Naive thymus-derived CD4-positive, alpha-beta T cell (primary cell): ENCODE data around the gene NEU4. TPM values are rescaled to one million over a fixed set of nuclear protein-coding genes. Genes with fewer than 3 reads are reported as not detected.
"Not testable (repeated sequence)": the region's sequence is repeated elsewhere in the genome, so short reads cannot be mapped to it uniquely, and the experiment has no call there.

Experiments used
- ATAC-seq: fragments of 150-1000 bp; cut with Tn5 transposase; 2 replicates; pipeline ENCODE4 v1.10.0; 2021; ENCODE audit warnings: mild to moderate bottlenecking, moderate library complexity
- CTCF ChIA-PET: fragments of 350-600 bp; sonication (Branson Sonifier 250); formaldehyde crosslinking; loops from one replicate; lab custom pipeline; 2021; ENCODE audit warnings: antibody characterized with exemption; lab: Charles Lee
- POLR2A ChIA-PET: fragments of 350-600 bp; sonication (Branson Sonifier 250); formaldehyde crosslinking; loops from one replicate; lab custom pipeline; 2021; ENCODE audit warnings: antibody characterized with exemption, inconsistent platforms; lab: Charles Lee
- DNase-seq, 9 donors: peaks; one replicate each; pipeline versions ENCODE4 v3.0.0 to v3.0.0-alpha.2; 2020 to 2022; ENCODE audit warnings: mixed read lengths in 1 of 9
- H3K27ac ChIP-seq: one replicate; pipeline ENCODE4 v1.7.0; 2013; ENCODE audit warnings: mild to moderate bottlenecking, low read depth, low read length, moderate library complexity
- H3K27me3 ChIP-seq, 2 donors: one replicate each; pipeline ENCODE4 v1.7.0; 2013; ENCODE audit warnings: low read length in 2 of 2, mild to moderate bottlenecking in 2 of 2, moderate library complexity in 2 of 2; ENCODE audit not compliant: control insufficient read depth in 2 of 2, insufficient read depth in 2 of 2
- H3K36me3 ChIP-seq, 3 experiments: 1 replicate in 2 of 3; 2 replicates in 1 of 3; pipeline ENCODE4 v1.7.0; 2013; ENCODE audit warnings: low read length in 3 of 3, mild to moderate bottlenecking in 3 of 3, moderate library complexity in 1 of 3; ENCODE audit not compliant: insufficient read depth in 3 of 3, control insufficient read depth in 2 of 3
- H3K4me1 ChIP-seq, 2 donors: one replicate each; pipeline ENCODE4 v1.7.0; 2013; ENCODE audit warnings: low read length in 2 of 2, mild to moderate bottlenecking in 2 of 2, moderate library complexity in 1 of 2; ENCODE audit not compliant: control insufficient read depth in 2 of 2, insufficient read depth in 2 of 2
- H3K4me3 ChIP-seq: 2 replicates; pipeline ENCODE4 v1.7.0; 2013; ENCODE audit warnings: mild to moderate bottlenecking, low read length
- H3K9me3 ChIP-seq, 3 experiments: 1 replicate in 2 of 3; 2 replicates in 1 of 3; pipeline ENCODE4 v1.7.0; 2013; ENCODE audit warnings: low read length in 3 of 3; ENCODE audit not compliant: control insufficient read depth in 2 of 3
- H3K27ac Mint-ChIP-seq, 9 donors: one replicate each; pipeline ENCODE4 v1.8.0; 2020 to 2022; ENCODE audit warnings: mixed read lengths in 9 of 9, mild to moderate bottlenecking in 8 of 9, moderate library complexity in 5 of 9, inconsistent platforms in 2 of 9
- H3K27me3 Mint-ChIP-seq, 5 donors: one replicate each; pipeline ENCODE4 v1.8.0; 2021 to 2022; ENCODE audit warnings: mixed read lengths in 5 of 5, mild to moderate bottlenecking in 1 of 5
- H3K36me3 Mint-ChIP-seq, 5 donors: one replicate each; pipeline ENCODE4 v1.8.0; 2020 to 2022; ENCODE audit warnings: mixed read lengths in 5 of 5, mild to moderate bottlenecking in 3 of 5, inconsistent platforms in 1 of 5
- H3K4me1 Mint-ChIP-seq, 7 donors: one replicate each; pipeline ENCODE4 v1.8.0; 2020 to 2022; ENCODE audit warnings: mixed read lengths in 7 of 7, mild to moderate bottlenecking in 3 of 7, inconsistent platforms in 1 of 7
- H3K4me3 Mint-ChIP-seq, 10 donors: one replicate each; pipeline ENCODE4 v1.8.0; 2020 to 2022; ENCODE audit warnings: mild to moderate bottlenecking in 10 of 10, mixed read lengths in 10 of 10, moderate library complexity in 6 of 10, inconsistent platforms in 2 of 10
- H3K9me3 Mint-ChIP-seq, 11 donors: one replicate each; pipeline ENCODE4 v1.8.0; 2020 to 2022; ENCODE audit warnings: mixed read lengths in 11 of 11, mild to moderate bottlenecking in 4 of 11, inconsistent platforms in 1 of 11, moderate library complexity in 1 of 11
- intact Hi-C, 2 donors: fragments of 100-400 bp; cut with micrococcal nuclease; formaldehyde crosslinking; loops; one replicate each; pipeline ENCODE4 v1.15.1; 2023
- polyA plus RNA-seq, 2 donors: library from polyadenylated mRNA; unstranded; fragments of 300-500 nt; fragmentation: Illumina TruSeq; gene quantifications; one replicate each; pipeline ENCODE4 v1.2.3, GENCODE V29; 2021
- total RNA-seq, 6 experiments: library from RNA in 5 of 6; stranded (reverse) in 5 of 6; gene quantifications; 1 replicate in 5 of 6; 2 replicates in 1 of 6; pipeline ENCODE4 v1.2.3 and lab custom pipeline; 2021 to 2026

The NEU4 gene
- total and polyA plus RNA-seq, 7 experiments from 2014 or later = 1.1 to 13.9 (median 1.2) TPM; not detected in 4

DNA sequence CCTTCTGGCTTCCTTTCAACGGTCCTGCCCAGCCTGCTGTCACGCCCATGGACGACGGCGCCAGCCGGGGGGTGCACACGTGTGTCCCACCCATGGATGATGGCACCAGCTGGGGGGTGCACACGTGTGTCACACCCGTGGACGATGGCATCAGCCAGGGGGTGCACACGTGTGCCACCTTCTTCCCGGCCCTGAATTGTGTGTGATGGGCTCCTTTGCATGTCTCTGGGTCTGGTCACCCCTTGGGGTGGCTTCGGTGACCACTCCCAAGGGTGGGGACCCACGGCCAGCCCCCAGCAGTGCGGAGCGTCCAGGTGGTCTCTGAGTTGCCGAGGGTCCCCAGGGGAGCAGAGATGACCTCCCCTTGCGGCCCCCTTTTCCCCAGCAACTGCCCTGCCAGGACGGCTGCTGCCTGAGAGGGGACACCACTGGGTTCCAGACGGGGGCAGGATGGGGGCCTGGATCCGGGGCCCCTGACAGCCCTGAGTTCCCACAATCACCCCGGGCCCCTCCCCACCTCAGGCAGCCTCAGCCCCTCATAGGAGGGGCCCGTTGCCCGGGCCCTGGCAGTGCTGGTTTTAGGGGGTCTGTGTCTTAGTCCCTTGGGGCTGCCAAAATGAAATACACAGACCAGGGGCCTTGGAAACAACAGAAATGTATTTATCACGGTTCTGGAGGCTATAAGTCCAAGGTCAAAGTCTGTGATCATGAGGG is 9.4 kb downstream of the NEU4 start:
- Histone ChIP-seq H3K27ac (no peak overlapping the region), H3K4me1 (peaks cover 7 to 10% of the 10 kb centered on the region in 2 donors), H3K36me3 (no peaks in the 10 kb centered on the region), H3K27me3 (no peaks in the 10 kb centered on the region), H3K9me3 (no peaks in the 10 kb centered on the region), H3K4me3 (no peak overlapping the region)
- no peak for DNase-seq
- Mint-ChIP-seq H3K9me3 (peaks cover 0 to 13% (median 0%) of the 10 kb centered on the region in 11 donors), H3K4me3 (no peak overlapping the region), H3K27me3 (peaks cover 0 to 14% (median 6%) of the 10 kb centered on the region in 5 donors), H3K4me1 (peaks cover 10 to 24% (median 13%) of the 10 kb centered on the region in 7 donors), H3K27ac (no peak overlapping the region), H3K36me3 (peaks cover 0 to 4% (median 0%) of the 10 kb centered on the region in 5 donors)
- ChIA-PET CTCF (no interaction called here), POLR2A (no interaction called here)
- intact Hi-C loops = no loop called here
- ATAC-seq = no peak

DNA sequence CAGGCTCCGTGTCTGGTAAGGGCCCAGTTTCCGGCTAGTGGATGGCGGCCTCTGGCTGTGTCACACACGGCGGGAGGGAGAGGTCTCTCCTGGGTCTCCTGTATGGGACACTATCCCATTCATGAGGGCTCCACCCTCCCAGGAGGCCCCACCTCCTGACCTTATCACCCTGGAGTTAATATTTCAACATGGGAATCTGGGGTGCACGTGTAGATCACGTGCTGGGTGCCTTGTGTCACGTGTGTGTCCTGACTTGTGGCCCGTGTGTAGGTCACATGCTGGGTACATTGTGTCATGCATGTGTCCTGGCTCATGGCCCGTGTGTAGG is 9.9 kb downstream of the NEU4 start:
- DNase-seq (no peak), ATAC-seq (peak; percentile 16)
- no peak overlapping the region for H3K27ac ChIP-seq
- ChIA-PET CTCF (no interaction called here), POLR2A (no interaction called here)
- peaks cover 0 to 17% (median 0%) of the 10 kb centered on the region in 11 donors for H3K9me3 Mint-ChIP-seq
- peaks cover 0 to 18% (median 6%) of the 10 kb centered on the region in 5 donors for H3K27me3 Mint-ChIP-seq
- intact Hi-C loops = no loop called here
- no peaks in the 10 kb centered on the region for H3K27me3 ChIP-seq
- no peaks in the 10 kb centered on the region for H3K36me3 ChIP-seq
- no peak overlapping the region for H3K4me3 Mint-ChIP-seq
- no peak overlapping the region for H3K27ac Mint-ChIP-seq
- no peak overlapping the region for H3K4me3 ChIP-seq
- H3K4me1 ChIP-seq = peaks cover 6 to 7% of the 10 kb centered on the region in 2 donors
- no peaks in the 10 kb centered on the region for H3K9me3 ChIP-seq
- H3K4me1 Mint-ChIP-seq = peaks cover 10 to 27% (median 15%) of the 10 kb centered on the region in 7 donors
- peaks cover 0 to 7% (median 0%) of the 10 kb centered on the region in 5 donors for H3K36me3 Mint-ChIP-seq

DNA sequence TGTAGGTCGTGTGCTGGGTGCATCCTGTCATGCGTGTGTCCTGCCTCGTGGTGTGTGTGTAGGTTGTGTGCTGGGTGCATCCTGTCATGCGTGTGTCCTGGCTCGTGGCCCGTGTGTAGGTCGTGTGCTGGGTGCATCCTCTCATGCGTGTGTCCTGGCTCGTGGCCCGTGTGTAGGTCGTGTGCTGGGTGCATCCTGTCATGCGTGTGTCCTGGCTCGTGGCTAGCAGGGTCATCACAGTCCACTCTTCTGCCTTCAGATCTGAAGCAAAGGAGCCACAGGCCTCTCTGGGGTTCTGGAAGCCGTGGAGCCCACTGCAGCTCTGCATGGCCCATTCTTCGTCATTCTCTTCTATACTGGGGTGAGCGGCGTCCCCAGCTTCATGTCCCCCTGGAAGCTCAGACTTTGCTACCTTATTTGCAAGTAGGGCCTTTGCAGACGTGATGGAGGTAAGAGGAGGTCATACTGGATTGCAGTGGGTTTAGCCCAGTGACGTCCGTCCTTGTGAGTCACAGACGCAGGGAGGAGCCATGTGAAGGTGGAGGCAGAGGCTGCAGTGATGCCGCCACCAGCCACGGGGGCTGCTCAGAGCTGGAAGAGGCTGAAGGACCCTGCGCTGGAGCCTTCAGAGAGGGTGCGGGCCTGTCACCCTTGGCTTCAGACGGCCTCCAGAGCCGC is 11.1 kb downstream of the NEU4 start:
- H3K36me3 ChIP-seq, H3K27me3 ChIP-seq, H3K4me3 ChIP-seq, H3K4me3 Mint-ChIP-seq, CTCF ChIA-PET, H3K27ac ChIP-seq, ATAC-seq, H3K4me1 ChIP-seq, DNase-seq, H3K9me3 ChIP-seq, intact Hi-C loops, H3K36me3 Mint-ChIP-seq: not testable (repeated sequence)
- Mint-ChIP-seq H3K9me3 (peaks cover 0 to 22% (median under 1%) of the 10 kb centered on the region in 11 donors), H3K27me3 (peaks cover 0 to 19% (median 7%) of the 10 kb centered on the region in 5 donors), H3K4me1 (peaks cover 10 to 27% (median 15%) of the 10 kb centered on the region in 7 donors), H3K27ac (peak overlapping the region in 2 of 9 donors; percentile 8 to 41)
- POLR2A ChIA-PET = interaction anchor here (0.7 kb wide), 1 partner anchor 56 kb away, joined by 3 read pairs; no protein-coding TSS in a partner anchor

DNA sequence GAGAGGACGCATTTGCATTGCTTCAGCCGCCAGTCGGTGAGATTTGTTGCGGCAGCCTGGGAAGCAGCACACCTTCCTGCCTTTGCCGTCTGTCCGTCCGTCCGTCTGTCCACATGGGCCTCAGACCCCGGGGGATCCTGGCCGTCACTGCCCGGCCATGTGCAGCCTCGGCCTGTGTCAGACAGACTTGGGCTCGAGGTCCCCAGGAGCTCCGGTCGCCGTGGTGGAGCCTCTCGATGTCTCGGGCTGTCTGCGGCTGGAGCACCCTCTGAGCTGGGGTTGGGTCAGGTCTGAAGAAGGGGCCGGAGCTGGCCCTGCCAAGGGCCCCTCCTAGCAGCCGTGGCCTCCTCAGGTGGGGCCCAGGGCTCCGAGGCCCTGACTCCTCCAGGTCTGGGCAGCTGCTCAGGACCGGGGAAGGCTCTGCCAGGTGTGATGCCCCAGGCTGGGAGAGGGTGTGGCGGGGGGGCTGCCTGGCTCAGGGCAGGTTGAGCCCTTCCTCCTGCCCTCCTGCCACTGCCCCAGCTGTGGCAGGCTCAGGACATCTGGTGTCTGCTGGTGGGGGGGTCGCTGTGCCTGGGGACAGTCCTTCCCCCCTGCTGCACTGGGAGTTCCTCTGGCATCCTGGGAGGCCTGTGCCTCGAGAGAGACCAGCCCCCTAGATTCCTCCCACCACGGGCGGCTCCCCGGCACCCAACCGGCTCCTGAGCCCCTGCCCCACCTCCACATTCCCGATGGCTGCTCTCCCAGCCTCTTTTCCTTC is 11.8 kb downstream of the NEU4 start:
- Histone ChIP-seq H3K36me3 (no peaks in the 10 kb centered on the region), H3K27me3 (no peaks in the 10 kb centered on the region), H3K4me1 (peaks cover 4 to 7% of the 10 kb centered on the region in 2 donors), H3K4me3 (no peak overlapping the region), H3K9me3 (no peaks in the 10 kb centered on the region), H3K27ac (no peak overlapping the region)
- ChIA-PET POLR2A (interaction anchor here (0.7 kb wide), 1 partner anchor 55 kb away, joined by 3 read pairs; no protein-coding TSS in a partner anchor), CTCF (no interaction called here)
- Mint-ChIP-seq H3K4me1 (peaks cover 10 to 27% (median 15%) of the 10 kb centered on the region in 7 donors), H3K4me3 (peak overlapping the region in 3 of 10 donors; percentile 23 to 56 (median 56)), H3K9me3 (peaks cover 0 to 22% (median 6%) of the 10 kb centered on the region in 11 donors), H3K27me3 (peaks cover 0 to 24% (median 13%) of the 10 kb centered on the region in 5 donors), H3K36me3 (peaks cover 0 to 11% (median 4%) of the 10 kb centered on the region in 5 donors), H3K27ac (no peak overlapping the region)
- DNase-seq (no peak), ATAC-seq (no peak)
- intact Hi-C loops = no loop called here

DNA sequence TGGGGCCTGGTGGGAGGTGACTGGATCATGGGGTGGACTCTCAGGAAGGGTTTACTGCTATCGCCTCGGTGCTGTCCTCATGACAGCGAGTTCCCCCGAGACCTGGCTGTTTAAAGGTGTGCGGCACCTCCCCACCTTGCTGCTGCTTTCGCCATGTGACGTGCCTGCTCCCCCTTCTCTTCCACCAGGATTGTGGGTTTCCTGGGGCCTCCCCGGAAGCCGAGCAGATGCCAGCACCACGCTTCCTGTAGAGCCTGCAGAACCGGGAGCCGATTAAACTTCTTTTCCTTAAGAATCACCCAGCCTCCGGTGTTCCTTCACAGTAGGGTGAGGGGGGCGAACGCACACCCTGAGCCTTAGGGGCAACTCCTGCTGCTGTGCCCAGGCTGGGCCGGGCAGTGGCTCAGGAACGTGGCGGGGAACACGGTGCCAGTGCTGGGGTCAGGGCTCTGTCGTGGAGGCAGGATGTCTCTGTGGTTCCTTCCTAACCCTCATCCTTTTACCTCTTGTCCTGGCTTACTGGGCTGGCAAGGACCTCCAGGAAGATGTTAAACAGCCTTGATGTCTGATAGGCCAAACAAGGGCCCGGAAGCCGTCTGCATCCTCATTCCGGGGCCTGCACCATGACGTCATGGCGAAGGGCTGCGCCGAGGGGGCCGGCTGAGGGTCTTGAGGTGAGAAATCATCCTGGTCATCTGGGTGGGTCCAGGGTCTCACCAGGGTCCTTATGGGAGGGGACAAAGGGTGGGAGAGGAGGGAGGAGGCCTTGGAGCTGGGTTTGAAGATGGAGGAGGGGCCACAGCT is 12.7 kb downstream of the NEU4 start:
- Histone ChIP-seq H3K4me3 (no peak overlapping the region), H3K9me3 (no peaks in the 10 kb centered on the region), H3K4me1 (peaks cover 4 to 7% of the 10 kb centered on the region in 2 donors), H3K27me3 (no peaks in the 10 kb centered on the region), H3K36me3 (no peaks in the 10 kb centered on the region), H3K27ac (no peak overlapping the region)
- ATAC-seq = no peak
- Mint-ChIP-seq H3K36me3 (peaks cover 0 to 11% (median 4%) of the 10 kb centered on the region in 5 donors), H3K4me1 (peaks cover 10 to 27% (median 15%) of the 10 kb centered on the region in 7 donors), H3K9me3 (peaks cover 0 to 27% (median 13%) of the 10 kb centered on the region in 11 donors), H3K4me3 (peak overlapping the region in 5 of 10 donors; percentile 23 to 73 (median 56)), H3K27me3 (peaks cover 0 to 24% (median 13%) of the 10 kb centered on the region in 5 donors), H3K27ac (peak overlapping the region in 4 of 9 donors; percentile 22 to 45 (median 24))
- ChIA-PET CTCF (no interaction called here), POLR2A (no interaction called here)
- no peak for DNase-seq
- intact Hi-C loops = no loop called here

DNA sequence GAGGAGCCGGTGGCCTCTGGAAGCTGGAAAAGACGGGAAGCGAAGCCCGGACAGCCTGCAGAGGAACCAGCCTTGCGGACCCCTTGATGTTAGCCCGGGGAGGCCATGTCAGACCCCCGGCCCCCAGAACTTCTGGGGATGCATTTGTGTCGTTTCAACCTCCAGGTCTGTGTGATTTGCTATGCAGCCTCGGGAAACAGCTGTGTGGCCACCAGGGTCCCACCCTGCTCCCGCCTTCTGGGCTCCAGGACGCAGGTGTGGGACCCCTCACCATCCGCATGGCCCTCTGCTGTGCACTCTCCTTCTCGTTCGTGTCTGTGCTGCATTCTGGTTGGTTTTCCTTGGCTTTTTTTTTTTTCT is 13.3 kb downstream of the NEU4 start:
- Mint-ChIP-seq H3K4me1 (peaks cover 10 to 27% (median 14%) of the 10 kb centered on the region in 7 donors), H3K27ac (peak overlapping the region in 3 of 9 donors; percentile 30 to 83 (median 67)), H3K4me3 (peak overlapping the region in 2 of 10 donors; percentile 33 to 55), H3K9me3 (peaks cover 0 to 33% (median 17%) of the 10 kb centered on the region in 11 donors), H3K36me3 (peaks cover 0 to 12% (median 7%) of the 10 kb centered on the region in 5 donors), H3K27me3 (peaks cover 0 to 26% (median 13%) of the 10 kb centered on the region in 5 donors)
- no peaks in the 10 kb centered on the region for H3K27me3 ChIP-seq
- CTCF ChIA-PET = no interaction called here
- no peak overlapping the region for H3K27ac ChIP-seq
- H3K9me3 ChIP-seq = peaks cover 0 to 5% (median 0%) of the 10 kb centered on the region in 3 experiments
- H3K36me3 ChIP-seq = no peaks in the 10 kb centered on the region
- intact Hi-C loops = no loop called here
- POLR2A ChIA-PET = no interaction called here
- ATAC-seq = no peak
- DNase-seq = no peak
- peaks cover 4 to 7% of the 10 kb centered on the region in 2 donors for H3K4me1 ChIP-seq
- no peak overlapping the region for H3K4me3 ChIP-seq
